GM19025 (cell line): ENCODE results near the gene COBL.

Source experiments
- ATAC-seq: cut with Tn5 transposase; IDR thresholded peaks from one replicate; pipeline ENCODE4 v1.9.1; 2021; ENCODE audit warnings: mild to moderate bottlenecking, low read depth, moderate library complexity; ENCODE audit not compliant: unreplicated experiment

COBL gene

GRCh38 chr7:51129527-51130472, 186.8 kb downstream of the COBL start:
- no peak for ATAC-seq

DNA sequence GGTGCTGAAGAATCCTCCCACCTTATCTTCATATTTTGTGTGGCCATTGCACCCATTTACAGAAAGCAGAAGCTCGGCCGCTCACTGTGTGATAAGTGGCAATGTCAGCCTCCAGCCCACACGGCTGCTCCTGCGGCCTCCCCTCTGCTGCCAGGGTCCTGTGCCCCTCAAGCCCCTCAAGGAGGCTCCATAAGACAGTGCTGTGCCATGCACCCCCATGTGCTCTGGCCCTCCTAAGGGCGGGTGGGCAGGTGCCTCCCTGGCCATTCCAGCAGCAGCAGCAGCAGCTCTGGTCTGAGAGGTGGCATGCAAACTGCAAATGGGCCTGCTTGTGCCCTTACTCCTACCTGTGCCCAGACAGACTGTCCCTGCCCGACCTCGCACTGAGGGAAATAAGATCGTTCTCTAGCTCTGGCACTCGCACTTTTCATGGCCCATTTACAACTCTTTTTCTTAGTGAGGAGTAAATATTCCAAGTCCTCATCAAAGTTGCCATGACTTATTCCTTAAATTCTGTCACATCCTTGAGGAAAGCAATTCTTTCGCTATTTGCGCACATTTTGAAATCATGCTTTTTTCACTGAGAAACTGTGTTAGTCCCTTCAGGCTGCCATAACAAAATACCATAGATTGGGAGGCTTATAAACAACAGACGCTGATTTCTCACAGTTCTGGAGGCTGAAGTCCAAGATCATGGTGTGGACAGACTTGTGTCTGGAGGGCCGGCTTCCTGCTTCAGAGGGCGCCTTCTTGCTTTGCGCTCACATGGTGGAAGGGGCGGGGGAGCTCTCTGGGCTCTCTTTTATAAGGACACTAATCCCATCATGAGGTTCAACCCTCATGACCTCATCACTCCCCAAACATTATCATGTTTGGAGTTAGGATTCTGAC, 187.8 kb downstream of the COBL start:
- no peak for ATAC-seq

- ATAC-seq = no peak
Observed at GRCh38 chr7:51127618-51127904, 189.0 kb downstream of the COBL start.

DNA sequence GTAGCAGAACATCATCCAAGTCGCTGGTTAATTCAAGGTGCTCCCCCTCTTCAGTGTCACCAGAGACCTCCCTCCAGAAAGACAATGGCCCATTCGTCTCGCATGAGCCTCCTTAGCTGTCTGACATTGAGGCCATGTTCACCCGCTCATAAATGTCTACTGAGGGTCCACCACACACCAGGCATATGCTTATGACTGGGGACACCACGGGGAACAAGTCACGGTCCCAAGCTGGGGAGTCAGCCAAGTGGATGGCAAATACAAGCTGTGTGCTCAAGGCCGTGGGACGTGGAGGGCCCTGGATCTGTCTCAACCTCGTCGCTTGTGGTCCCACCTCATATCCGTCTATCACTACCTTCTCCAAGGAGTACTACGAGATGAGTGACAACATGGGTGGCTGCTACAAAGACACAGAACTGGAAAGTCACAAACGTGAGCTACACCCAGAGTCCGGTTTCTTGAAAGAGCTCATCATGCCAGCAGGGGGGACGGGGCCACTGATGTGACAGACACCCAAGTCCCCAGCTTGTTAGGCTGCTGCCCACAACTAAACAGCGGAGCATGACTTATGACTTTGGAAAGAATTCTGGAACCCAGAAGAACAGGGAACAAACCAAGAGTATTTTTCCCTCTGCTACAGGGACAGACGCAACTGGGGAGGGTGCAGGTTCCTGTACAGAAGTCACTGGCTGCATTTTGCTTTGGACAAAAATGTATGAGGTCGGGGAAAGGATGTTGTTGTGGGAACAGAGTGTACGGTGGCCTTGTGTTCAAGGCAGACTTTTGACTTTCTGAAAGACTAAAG, 189.6 kb downstream of the COBL start:
- ATAC-seq = no peak

DNA sequence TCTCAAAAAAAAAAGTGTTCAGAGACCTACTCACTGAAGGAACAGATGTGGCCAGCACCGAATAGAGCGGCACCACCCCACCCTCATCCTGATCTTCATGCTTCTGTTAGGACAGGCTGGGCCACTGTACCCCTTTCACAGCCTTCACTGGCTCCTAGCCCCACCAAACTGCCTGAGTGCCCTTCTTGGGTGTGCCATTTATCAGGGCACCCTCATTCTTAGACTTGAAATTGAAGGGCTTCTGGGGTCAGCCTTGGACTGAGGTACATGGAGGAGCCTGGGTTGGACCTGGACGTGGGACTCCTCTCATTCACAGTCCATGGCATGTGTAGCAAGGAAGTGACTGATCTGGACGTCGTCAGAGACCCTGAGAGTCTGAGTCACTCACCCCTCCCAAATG, 190.3 kb downstream of the COBL start:
- no peak for ATAC-seq

DNA sequence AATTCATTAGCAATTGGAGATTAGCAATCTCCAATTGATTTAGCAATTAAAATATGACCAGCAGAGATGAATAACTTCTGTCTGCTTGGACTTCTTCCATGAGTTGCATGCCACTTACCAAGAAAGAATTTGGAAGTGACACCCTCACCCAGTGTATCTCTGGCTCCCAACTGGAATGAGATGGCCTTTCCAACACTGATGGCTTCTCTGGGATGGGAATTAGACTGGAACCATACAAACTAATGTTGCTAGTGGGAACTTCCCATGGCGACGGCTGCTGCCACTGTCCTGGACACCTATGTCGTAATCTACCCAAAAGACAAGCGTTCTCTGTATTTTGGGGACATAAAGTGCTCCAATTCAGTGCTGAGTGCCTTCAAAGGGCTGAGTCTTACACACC, 192.3 kb downstream of the COBL start:
- no peak for ATAC-seq

- no peak for ATAC-seq
Observed at GRCh38 chr7:51123322-51124019, 193.1 kb downstream of the COBL start.

DNA sequence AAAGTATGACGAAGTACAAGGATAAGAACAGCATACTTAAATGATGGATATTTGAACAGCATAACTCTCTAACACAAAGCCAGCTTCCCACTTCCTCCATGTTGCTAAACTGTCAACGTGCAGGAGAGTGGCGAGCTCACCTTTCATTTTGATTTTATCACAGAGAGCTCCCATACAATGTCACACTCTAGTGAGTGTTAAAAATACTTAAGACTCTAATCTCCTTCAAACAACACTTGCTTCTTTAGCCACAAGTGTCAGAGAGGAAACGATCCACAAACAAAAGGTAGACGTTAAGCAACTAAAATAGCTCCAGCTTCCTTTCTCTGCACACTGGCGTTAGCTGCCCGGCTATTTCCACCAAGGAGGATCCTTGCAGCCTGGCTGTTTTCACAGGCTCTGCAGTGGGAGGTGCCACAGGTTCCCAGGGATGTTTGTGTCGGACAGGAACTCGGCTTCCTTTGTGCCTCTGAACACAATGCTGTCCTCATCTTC, 194.6 kb downstream of the COBL start:
- ATAC-seq = no peak

DNA sequence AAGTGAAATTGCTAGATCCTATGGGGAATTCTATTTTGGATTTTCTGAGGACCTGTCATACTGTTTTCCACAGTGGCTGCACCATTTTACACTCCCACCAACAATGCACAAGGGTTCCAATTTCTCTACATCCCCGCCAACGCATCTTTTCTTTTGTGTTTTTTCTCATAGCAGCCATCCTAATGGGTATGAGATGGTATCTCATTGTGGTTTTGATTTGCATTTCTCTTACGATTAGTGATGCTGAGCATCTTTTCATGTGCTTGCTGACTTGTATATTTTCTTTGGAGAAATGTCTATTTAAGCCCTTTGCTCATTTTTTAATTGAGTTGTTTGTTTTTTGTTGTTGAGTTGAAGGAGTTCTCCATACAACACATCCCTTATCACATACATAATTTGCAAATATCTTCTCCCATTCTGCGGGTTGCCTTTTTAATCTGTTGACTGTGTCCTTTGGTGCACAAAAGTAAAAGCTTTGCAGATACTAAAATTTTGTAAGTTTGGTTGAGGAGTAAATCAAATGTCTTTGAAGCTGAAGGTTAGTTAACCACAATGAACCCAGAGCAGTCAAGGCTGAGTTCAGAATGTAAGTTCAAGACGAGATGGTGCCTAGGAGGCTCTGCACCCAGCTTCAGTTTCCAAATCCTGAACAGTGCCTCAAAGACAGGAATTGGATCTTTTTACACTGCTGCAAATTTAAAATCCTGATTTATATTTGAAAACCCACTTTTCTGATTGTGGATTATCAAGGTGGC, 195.4 kb downstream of the COBL start:
- no peak for ATAC-seq

DNA sequence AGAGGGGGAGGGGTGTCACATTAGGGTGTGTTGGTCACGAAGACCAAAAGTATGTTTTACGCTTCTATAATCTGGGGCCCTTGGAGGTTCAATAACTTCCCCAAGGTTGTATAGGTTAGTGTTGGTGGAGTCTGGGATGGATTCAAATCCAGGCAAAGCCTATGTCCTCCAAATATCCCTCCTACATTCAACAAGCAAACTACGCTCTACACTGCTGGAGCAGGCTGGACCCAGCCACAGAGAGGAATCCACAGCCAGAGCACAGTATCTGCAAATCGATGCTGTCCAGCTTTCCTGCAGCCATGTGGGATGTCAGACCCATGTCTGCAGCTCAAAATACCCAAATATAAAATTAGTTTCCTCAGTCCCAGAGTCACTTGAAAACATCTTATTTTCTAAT, 198.0 kb downstream of the COBL start:
- ATAC-seq = no peak

- no peak for ATAC-seq
Observed at GRCh38 chr7:51114501-51114900, 202.1 kb downstream of the COBL start.

- no peak for ATAC-seq
Observed at GRCh38 chr7:51113962-51114361, 202.6 kb downstream of the COBL start.

- ATAC-seq = no peak
Observed at GRCh38 chr7:51113560-51113959, 203.0 kb downstream of the COBL start.

- ATAC-seq = no peak
Observed at GRCh38 chr7:51111241-51111940, 205.2 kb downstream of the COBL start.

DNA sequence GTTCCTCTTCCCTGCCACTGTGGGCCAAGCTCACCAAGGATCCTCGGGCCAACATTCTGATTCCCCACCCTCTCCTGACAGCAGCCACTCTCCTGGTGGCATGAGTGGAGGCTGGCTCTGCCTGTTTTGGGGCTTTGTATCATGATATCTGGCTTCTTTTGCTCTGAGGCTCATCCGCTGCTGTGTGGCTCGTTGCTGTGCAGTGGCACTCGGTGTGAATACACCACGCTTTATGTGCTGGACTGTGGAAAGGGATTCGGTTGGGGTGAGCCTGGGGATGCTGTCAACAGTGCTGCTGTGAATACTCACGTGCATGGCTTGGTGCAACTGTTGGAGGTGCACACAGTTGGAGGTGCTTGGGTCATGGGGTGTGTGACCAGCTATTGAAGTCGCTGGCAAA, 208.5 kb downstream of the COBL start:
- no peak for ATAC-seq

DNA sequence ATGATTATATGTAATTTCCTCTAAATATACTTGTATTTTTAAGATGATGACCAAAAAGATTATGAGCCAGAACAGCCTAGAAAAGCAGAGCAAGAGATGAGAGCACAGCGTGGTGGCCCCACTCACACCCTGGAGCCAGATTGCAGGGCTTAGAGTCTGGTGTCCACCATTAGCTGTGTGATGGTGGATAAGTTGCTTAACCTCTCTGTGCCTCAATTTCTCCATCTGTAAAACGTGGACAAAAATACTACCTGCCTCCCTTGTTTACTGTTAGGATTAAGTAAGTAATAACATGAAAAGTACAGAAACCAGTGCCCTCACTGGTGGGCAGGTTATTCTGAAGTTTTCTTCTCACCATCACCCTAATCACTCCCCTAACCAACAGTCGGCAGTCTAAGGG, 212.3 kb downstream of the COBL start:
- no peak for ATAC-seq

DNA sequence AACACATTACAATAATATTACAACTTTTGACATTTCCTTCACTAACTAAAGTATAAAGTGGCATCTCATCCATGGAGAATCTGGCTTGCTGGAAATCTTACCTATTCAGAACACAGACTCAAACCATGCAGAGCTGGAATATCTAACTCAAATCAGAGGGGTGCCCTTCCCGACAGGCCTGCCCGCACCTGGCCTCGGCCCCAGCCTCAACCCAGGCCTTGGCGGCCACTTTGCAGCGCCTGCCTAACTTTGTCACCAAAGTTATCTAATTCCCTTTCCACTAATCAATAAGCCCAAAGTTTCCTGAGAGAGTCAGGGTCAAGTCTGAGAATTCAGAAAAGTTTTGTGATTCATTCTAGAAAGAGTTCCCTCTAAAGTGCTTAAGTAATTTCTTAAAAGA, 212.9 kb downstream of the COBL start:
- no peak for ATAC-seq

DNA sequence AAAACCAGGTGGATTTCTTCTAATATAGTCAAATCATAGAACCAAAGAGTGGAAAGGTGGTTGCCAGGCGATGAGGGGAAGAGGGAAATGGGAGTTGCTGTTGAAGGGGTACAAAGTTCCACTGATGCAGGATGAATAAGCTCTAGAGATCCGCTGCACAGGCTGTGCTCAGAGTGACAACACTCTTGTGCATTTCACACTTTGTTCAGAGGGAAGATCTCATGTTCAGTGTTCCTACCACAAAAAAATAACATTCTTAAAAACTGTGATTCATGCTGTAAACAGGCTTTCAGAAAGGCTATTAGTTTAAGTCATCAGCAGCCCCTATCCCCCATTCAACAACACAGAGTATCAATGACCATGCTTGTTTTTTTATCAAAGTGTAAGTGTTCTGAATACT, 213.8 kb downstream of the COBL start:
- no peak for ATAC-seq
